ENCODE results near the gene PFKFB4. TPM values are rescaled to one million over a fixed set of nuclear protein-coding genes. Genes with fewer than 3 reads are reported as not detected.

The PFKFB4 gene
- total RNA-seq, 1 donor from 2014 or later = 18.2 TPM

- H3K36me3 ChIP-seq (ENCODE audit: control insufficient read depth, insufficient read depth, low read length) = peaks cover 87% of the 10 kb centered on the region
- no peak for TF ChIP-seq CTCF (IDR thresholded peaks at IDR 0.05; ENCODE audit: insufficient read depth, low read length, severe bottlenecking)
- no peak overlapping the region for H3K4me3 ChIP-seq (ENCODE audit: low read depth, low read length)
- H3K27me3 ChIP-seq (ENCODE audit: control insufficient read depth, insufficient read depth, low read length) = no peaks in the 10 kb centered on the region
- FAIRE-seq = no peak
- DNase-seq (ENCODE audit: low read depth) = no peak
These were observed 25.2 kb upstream of the PFKFB4 start for GRCh38 chr3:48581621-48582481.

DNA sequence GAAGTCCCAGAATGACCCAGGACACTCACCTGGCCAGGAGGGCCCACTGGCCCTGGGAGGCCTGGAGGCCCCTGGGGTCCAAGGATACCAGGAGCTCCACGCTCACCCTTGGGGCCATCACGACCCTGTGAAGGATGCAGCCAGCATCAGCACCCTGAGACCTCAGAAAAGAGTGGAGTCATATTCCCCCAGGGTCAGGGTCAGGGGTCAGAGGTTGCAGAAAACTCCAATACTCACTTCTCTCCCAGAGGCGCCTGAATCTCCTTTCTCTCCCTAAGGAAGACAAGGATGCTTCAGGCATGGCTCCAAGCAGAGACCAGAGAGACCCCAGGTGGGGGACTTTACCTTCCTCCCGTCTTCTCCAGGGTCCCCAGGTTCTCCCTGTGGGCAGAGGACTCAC, 20.0 kb upstream of the PFKFB4 start:
- FAIRE-seq = no peak
- H3K36me3 ChIP-seq (ENCODE audit: control insufficient read depth, insufficient read depth, low read length) = peaks cover 85% of the 10 kb centered on the region

GRCh38 chr3:48575366-48575765, 18.8 kb upstream of the PFKFB4 start:
- peaks cover 83% of the 10 kb centered on the region for H3K36me3 ChIP-seq (ENCODE audit: control insufficient read depth, insufficient read depth, low read length)
- no peaks in the 10 kb centered on the region for H3K27me3 ChIP-seq (ENCODE audit: control insufficient read depth, insufficient read depth, low read length)
- TF ChIP-seq CTCF (IDR thresholded peaks at IDR 0.05; ENCODE audit: insufficient read depth, low read length, severe bottlenecking) = no peak
- H3K4me3 ChIP-seq (ENCODE audit: low read depth, low read length) = no peak overlapping the region
- FAIRE-seq = no peak
- DNase-seq (ENCODE audit: low read depth) = no peak

More for the DNA sequence above, 20.0 kb upstream of the PFKFB4 start:
- H3K27me3 ChIP-seq (ENCODE audit: control insufficient read depth, insufficient read depth, low read length) = no peaks in the 10 kb centered on the region
- no peak for TF ChIP-seq CTCF (IDR thresholded peaks at IDR 0.05; ENCODE audit: insufficient read depth, low read length, severe bottlenecking)
- H3K4me3 ChIP-seq (ENCODE audit: low read depth, low read length) = no peak overlapping the region
- DNase-seq (ENCODE audit: low read depth) = no peak

GRCh38 chr3:48573973-48574585, 17.5 kb upstream of the PFKFB4 start:
- no peak for TF ChIP-seq CTCF (IDR thresholded peaks at IDR 0.05; ENCODE audit: insufficient read depth, low read length, severe bottlenecking)
- H3K27me3 ChIP-seq (ENCODE audit: control insufficient read depth, insufficient read depth, low read length) = no peaks in the 10 kb centered on the region
- no peak overlapping the region for H3K4me3 ChIP-seq (ENCODE audit: low read depth, low read length)
- DNase-seq (ENCODE audit: low read depth) = no peak
- peak; percentile 40 for FAIRE-seq
- peaks cover 82% of the 10 kb centered on the region for H3K36me3 ChIP-seq (ENCODE audit: control insufficient read depth, insufficient read depth, low read length)

- Histone ChIP-seq H3K36me3 (ENCODE audit: control insufficient read depth, insufficient read depth, low read length) (peaks cover 81% of the 10 kb centered on the region), H3K4me3 (ENCODE audit: low read depth, low read length) (no peak overlapping the region), H3K27me3 (ENCODE audit: control insufficient read depth, insufficient read depth, low read length) (no peaks in the 10 kb centered on the region)
- FAIRE-seq = no peak
- no peak for TF ChIP-seq CTCF (IDR thresholded peaks at IDR 0.05; ENCODE audit: insufficient read depth, low read length, severe bottlenecking)
- DNase-seq (ENCODE audit: low read depth) = no peak
These were observed 15.9 kb upstream of the PFKFB4 start for GRCh38 chr3:48572517-48572916.
